Right lobe of liver (tissue), 6 donors: Measurements from ENCODE around the gene SEPTIN11. TPM values are rescaled to one million over a fixed set of nuclear protein-coding genes. Genes with fewer than 3 reads are reported as not detected.
A peak's percentile ranks its signal among the peaks of the same experiment; 100 is the strongest.
"Not testable (repeated sequence)": the region's sequence is repeated elsewhere in the genome, so short reads cannot be mapped to it uniquely, and the experiment has no call there.

Experiments
- ATAC-seq, 4 donors: fragments of 200-7000 bp; cut with Tn5 transposase; one replicate each; pipeline ENCODE4 v1.9.1; 2020; ENCODE audit warnings: mild to moderate bottlenecking in 4 of 4, moderate library complexity in 4 of 4
- DNase-seq, 3 donors: peaks; one replicate each; pipeline ENCODE4 v3.0.0-alpha.2; 2020
- H3K27ac ChIP-seq, 3 donors: fragments of 200-600 bp; one replicate each; pipeline ENCODE4 v1.8.0; 2022
- H3K27me3 ChIP-seq, 2 donors: fragments of 200-600 bp; one replicate each; pipeline ENCODE4 v1.8.0; 2022
- H3K36me3 ChIP-seq, 4 donors: fragments of 200-600 bp; sonication (generic) in 1 of 4; one replicate each; pipeline versions ENCODE4 v1.5.1 to v1.8.0; 2017 to 2022; ENCODE audit warnings: control low read depth in 1 of 4
- H3K4me1 ChIP-seq, 4 donors: fragments of 200-600 bp; sonication (generic) in 1 of 4; one replicate each; pipeline versions ENCODE4 v1.5.1 to v1.8.0; 2017 to 2022; ENCODE audit warnings: control low read depth in 1 of 4
- H3K4me3 ChIP-seq, 3 donors: fragments of 200-600 bp; one replicate each; pipeline ENCODE4 v1.8.0; 2022
- H3K9me3 ChIP-seq, 4 donors: fragments of 200-600 bp; sonication (generic) in 1 of 4; one replicate each; pipeline versions ENCODE4 v1.5.1 to v1.8.0; 2017 to 2022; ENCODE audit warnings: control low read depth in 1 of 4
- POLR2A ChIP-seq: fragments of 450-650 bp; IDR thresholded peaks from one replicate; pipeline ENCODE4 v1.6.1; 2017; ENCODE audit warnings: antibody characterized with exemption, mild to moderate bottlenecking
- WGBS: methylation state at CpG from one replicate; pipeline ENCODE4 v1.1.6; 2018; ENCODE audit warnings: low coverage, low lambda C conversion rate; ENCODE audit not compliant: insufficient coverage; ENCODE audit errors: missing lambda C conversion rate; 5-methylcytosine and 5-hydroxymethylcytosine counted together
- intact Hi-C, 2 donors: fragments of 100-400 bp; cut with DNase I; formaldehyde crosslinking; loops; one replicate each; pipeline versions ENCODE4 v1.11.2 to v1.14.1; 2022
- total RNA-seq, 6 experiments: library from RNA; depleted of rRNA in 2 of 6; stranded (reverse); fragments of >200 nt in 2 of 6; fragmentation: NEBNext Ultra II Directional in 3 of 6; extraction: Animal tissue kit (Norgen Biotek cat#: 25700) in 3 of 6; gene quantifications; one replicate each; pipeline versions ENCODE4 v1.1.0 to v1.2.4, GENCODE V29; 2016 to 2023
- TF ChIP-seq, protein P1 (sequence below), 4 donors: fragments of 200-600 bp in 3 of 4; fragments of 450-650 bp in 1 of 4; IDR thresholded peaks; one replicate each; pipeline versions ENCODE4 v1.5.1 to v1.8.0; 2016 to 2022; ENCODE audit warnings: antibody characterized with exemption in 4 of 4, mild to moderate bottlenecking in 2 of 4
- donor health status: DM: no; HTN: yes; CAD: no.
- donor health status: DM: no; HTN: no; CAD: no.
- donor health status: DM: no; HTN: no; CAD: no.
- donor health status: DM: no; HTN: yes; CAD: no.
- donor health status: DM: no; HTN: yes; CAD: no.

The SEPTIN11 gene
- total RNA-seq, 6 experiments from 2014 or later, result 33.4 to 116 (median 41.8) TPM

DNA sequence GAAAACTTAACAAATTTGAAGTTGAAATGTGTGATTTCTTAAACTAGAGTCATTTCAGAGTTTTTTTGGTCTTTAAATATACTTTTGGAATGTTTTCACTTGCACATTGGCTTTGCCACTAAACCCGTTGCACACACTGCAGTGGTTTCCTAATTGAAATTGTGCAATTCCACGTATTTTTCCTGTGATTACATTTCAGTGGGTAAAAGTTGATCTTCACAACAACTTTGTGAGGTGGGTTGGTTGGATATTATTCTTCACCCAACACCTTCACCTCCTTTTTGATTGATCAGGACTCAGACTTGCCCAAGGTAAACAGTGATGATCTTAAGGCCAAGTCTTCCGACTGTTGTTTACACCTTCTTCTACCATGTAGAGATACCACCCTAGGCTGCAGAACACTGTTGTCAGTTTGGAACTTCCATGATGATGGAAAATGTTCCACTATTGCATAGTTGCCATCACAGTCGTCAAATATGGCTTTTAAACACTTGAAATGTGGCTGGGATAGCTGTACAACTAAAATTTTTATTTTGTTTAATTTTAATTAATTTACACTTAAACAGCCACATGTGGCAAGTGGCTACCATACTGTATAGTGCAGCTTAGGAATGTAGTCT lies 13.7 kb downstream of the SEPTIN11 start:
- Histone ChIP-seq H3K9me3 (no peaks in the 10 kb centered on the region), H3K36me3 (no peaks in the 10 kb centered on the region), H3K27me3 (no peaks in the 10 kb centered on the region), H3K27ac (peak overlapping the region; percentile 41 to 76 (median 64)), H3K4me1 (peaks cover 0 to 15% (median 5%) of the 10 kb centered on the region in 4 donors), H3K4me3 (peak overlapping the region in 1 of 3 donors; percentile 13)
- intact Hi-C loops, result no loop called here
- WGBS, result 42% methylated on average over 4 of the region's 4 CpGs
- DNase-seq, result no peak
- peak; percentile 70 to 79 (median 76) for ATAC-seq
- TF ChIP-seq, protein P1, sequence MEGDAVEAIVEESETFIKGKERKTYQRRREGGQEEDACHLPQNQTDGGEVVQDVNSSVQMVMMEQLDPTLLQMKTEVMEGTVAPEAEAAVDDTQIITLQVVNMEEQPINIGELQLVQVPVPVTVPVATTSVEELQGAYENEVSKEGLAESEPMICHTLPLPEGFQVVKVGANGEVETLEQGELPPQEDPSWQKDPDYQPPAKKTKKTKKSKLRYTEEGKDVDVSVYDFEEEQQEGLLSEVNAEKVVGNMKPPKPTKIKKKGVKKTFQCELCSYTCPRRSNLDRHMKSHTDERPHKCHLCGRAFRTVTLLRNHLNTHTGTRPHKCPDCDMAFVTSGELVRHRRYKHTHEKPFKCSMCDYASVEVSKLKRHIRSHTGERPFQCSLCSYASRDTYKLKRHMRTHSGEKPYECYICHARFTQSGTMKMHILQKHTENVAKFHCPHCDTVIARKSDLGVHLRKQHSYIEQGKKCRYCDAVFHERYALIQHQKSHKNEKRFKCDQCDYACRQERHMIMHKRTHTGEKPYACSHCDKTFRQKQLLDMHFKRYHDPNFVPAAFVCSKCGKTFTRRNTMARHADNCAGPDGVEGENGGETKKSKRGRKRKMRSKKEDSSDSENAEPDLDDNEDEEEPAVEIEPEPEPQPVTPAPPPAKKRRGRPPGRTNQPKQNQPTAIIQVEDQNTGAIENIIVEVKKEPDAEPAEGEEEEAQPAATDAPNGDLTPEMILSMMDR (IDR thresholded peaks at IDR 0.05), result no peak
- no peak for TF ChIP-seq POLR2A

GRCh38 chr4:76963927-76964326 lies 14.4 kb downstream of the SEPTIN11 start:
- not testable (repeated sequence) for H3K27me3 ChIP-seq, DNase-seq
- 100% methylated on average over 1 of the region's 1 CpG for WGBS

DNA sequence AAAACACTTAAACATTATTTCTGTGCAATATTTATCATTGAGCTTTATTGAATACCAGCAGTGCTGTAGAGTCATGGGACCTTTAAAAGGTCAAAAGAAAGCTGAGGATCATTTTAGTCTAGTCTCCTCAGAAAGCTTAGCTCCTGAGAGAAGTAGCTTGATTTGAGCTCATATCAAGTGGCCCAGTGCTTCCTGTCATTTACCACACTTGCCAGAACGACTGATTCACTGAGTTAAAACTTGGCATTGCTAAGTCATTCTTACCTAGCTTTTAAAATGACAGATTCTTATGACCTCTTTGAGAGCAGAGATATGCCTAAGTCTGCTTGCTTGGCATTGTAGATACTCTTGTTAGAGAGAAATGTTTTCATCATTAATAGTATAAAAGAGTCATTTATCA lies 15.2 kb downstream of the SEPTIN11 start:
- Histone ChIP-seq H3K27ac (no peak overlapping the region), H3K36me3 (no peaks in the 10 kb centered on the region), H3K4me3 (no peak overlapping the region), H3K4me1 (peaks cover 0 to 15% (median 8%) of the 10 kb centered on the region in 4 donors), H3K9me3 (no peaks in the 10 kb centered on the region), H3K27me3 (no peaks in the 10 kb centered on the region)
- no peak for ATAC-seq
- 54% methylated on average over 1 of the region's 1 CpG for WGBS
- DNase-seq, result no peak
- intact Hi-C loops, result no loop called here
- TF ChIP-seq, protein P1 (IDR thresholded peaks at IDR 0.05), result no peak
- no peak for TF ChIP-seq POLR2A

More at GRCh38 chr4:76963927-76964326, 14.4 kb downstream of the SEPTIN11 start:
- ATAC-seq, H3K9me3 ChIP-seq, H3K36me3 ChIP-seq, H3K4me3 ChIP-seq, H3K27ac ChIP-seq, intact Hi-C loops: not testable (repeated sequence)
- H3K4me1 ChIP-seq, result peaks cover 0 to 15% (median 5%) of the 10 kb centered on the region in 4 donors

DNA sequence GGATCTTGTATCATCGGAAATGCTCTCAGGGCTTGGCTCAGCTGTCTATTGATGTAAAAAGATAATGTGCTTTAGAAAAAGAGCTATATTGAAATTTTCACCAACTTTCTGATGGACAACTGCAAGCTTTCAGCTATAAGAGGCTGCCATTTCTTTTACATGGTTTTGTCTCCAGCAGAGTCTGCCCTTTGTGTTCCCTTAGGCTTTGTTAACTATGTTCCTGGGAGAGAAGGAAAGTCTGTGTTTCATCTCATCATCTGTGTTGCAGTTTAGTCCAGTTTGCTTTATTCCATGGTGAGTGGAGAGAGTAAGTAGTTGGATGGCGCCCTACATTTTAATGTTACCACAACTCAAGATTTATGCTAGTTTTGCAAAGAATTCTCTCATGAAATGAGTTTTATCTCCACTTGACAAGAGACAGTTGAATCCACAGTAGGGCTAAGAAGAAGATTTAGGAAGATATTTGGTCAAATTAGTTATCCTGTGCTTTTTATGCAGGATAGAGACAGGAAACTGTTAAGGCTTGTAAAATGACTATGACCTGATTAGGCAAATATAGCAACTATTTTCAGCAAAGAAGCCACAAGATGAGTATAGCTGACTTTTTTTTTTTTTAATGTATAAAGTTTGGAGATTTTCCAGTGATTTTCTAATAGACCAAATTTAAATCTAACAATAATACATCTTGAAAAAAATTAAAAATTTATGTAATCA lies 16.5 kb downstream of the SEPTIN11 start:
- 100% methylated on average over 2 of the region's 2 CpGs for WGBS

More for the DNA sequence above, 16.5 kb downstream of the SEPTIN11 start:
- TF ChIP-seq POLR2A, result no peak
- TF ChIP-seq, protein P1 (IDR thresholded peaks at IDR 0.05), result no peak
- ATAC-seq (no peak), DNase-seq (no peak)
- Histone ChIP-seq H3K36me3 (no peaks in the 10 kb centered on the region), H3K27ac (no peak overlapping the region), H3K9me3 (no peaks in the 10 kb centered on the region), H3K27me3 (no peaks in the 10 kb centered on the region), H3K4me1 (peaks cover 0 to 15% (median 5%) of the 10 kb centered on the region in 4 donors), H3K4me3 (no peak overlapping the region)
- intact Hi-C loops, result no loop called here
